ENCODE results near the gene ADCY5.

DNA sequence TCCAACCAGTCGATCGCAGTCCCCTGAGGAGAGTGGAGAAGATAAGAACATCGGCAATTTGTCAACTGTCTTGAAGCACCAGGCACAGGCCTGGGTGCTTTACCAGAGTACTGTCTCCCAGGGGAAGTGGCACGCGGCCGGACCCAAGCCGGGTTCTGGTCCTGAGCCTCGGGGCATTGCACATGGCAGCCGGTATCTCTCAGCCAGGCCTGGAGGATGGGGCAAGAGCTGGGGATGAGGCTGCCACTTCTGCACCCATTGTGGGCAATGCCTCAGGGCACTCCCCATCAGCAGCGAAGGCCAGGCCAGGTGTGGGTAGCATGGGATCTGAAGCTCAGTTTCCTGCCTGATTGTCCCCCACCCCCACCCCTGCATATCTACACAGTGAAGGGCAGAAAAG, 77.5 kb downstream of the ADCY5 start:
- TF ChIP-seq TAF1 (IDR thresholded peaks at IDR 0.05; ENCODE audit: borderline replicate concordance, insufficient read depth, low read length) (no peak), POLR2AphosphoS5 (IDR thresholded peaks at IDR 0.05; ENCODE audit: low read depth, low read length) (no peak), SIN3A (IDR thresholded peaks at IDR 0.05; ENCODE audit: borderline replicate concordance, insufficient read depth, low read length) (no peak), FOXP2 (optimal IDR thresholded peaks at IDR 0.05; ENCODE audit: borderline replicate concordance, extremely low read depth, extremely low read length, insufficient read depth) (no peak)
- TF ChIP-seq, protein P1, sequence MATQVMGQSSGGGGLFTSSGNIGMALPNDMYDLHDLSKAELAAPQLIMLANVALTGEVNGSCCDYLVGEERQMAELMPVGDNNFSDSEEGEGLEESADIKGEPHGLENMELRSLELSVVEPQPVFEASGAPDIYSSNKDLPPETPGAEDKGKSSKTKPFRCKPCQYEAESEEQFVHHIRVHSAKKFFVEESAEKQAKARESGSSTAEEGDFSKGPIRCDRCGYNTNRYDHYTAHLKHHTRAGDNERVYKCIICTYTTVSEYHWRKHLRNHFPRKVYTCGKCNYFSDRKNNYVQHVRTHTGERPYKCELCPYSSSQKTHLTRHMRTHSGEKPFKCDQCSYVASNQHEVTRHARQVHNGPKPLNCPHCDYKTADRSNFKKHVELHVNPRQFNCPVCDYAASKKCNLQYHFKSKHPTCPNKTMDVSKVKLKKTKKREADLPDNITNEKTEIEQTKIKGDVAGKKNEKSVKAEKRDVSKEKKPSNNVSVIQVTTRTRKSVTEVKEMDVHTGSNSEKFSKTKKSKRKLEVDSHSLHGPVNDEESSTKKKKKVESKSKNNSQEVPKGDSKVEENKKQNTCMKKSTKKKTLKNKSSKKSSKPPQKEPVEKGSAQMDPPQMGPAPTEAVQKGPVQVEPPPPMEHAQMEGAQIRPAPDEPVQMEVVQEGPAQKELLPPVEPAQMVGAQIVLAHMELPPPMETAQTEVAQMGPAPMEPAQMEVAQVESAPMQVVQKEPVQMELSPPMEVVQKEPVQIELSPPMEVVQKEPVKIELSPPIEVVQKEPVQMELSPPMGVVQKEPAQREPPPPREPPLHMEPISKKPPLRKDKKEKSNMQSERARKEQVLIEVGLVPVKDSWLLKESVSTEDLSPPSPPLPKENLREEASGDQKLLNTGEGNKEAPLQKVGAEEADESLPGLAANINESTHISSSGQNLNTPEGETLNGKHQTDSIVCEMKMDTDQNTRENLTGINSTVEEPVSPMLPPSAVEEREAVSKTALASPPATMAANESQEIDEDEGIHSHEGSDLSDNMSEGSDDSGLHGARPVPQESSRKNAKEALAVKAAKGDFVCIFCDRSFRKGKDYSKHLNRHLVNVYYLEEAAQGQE (IDR thresholded peaks at IDR 0.05; ENCODE audit: insufficient read depth in 1 of 2, low read depth in 2 of 2, low read length in 2 of 2), result no peak

Measured in PFSK-1 (cell line).